Right forelimb (tissue), 1 donor: ENCODE measurements around the gene VWA3B.
"Not testable (repeated sequence)": the region's sequence is repeated elsewhere in the genome, so short reads cannot be mapped to it uniquely, and the experiment has no call there.

ENCODE experiments used
- DNase-seq: peaks from one replicate; pipeline ENCODE4 v3.0.0-alpha.2; 2018

The VWA3B gene

DNA sequence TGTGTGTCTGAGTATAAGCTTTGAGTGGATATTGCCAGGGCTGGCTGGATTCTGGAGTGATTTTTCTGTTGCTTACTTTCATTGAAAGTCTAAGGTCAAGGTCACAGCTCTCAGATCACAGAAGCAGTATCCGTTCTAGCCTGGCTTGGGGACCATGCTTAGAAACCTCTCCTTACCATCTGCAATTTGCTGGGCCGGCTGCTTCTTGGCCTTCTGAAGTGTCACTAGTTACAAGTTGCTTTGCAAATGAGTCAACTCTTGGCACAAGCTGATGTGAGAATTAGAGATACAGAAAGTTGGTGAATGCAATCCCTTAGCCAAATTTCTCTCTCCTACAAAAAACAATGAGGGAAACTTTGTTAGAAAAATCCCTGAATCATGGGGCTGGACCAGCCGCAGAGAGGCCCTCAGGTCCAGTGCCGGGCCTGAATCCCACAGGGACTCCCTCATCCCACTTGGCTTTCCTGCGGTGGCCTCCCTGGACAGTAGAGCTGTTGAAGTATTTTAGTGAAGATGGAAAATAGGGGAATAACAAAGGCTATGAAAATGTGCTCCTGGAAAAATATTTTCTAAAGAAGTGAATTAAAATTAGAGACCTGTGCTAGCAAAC lies 166.6 kb downstream of the VWA3B start:
- no peak for DNase-seq

DNA sequence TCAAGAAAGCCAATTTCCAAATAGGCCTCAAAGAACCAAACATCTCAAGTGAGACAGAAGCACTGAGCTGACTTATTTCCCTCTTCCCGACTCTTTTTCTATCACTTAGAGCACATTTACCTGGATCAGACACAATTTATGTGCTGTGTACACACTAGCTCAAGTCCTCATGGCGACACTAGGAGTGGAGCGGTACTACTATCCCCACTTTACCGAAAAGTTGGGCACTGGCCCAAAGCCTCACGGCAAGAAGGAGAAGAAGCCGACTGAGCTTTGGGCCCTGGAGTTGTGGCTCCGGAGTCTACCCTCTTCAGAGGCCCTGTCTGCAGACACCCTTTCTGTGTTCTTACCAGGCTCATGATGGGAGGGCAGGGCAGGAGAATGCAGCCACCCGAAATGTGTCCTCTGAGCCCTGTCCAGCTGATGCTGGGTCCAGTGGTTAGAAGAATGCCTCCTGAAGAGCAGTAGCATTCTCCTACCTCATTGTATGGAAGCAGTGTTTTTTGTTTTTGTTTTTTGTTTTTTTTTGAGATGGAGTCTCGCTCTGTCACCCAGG lies 167.6 kb downstream of the VWA3B start:
- DNase-seq = no peak

DNA sequence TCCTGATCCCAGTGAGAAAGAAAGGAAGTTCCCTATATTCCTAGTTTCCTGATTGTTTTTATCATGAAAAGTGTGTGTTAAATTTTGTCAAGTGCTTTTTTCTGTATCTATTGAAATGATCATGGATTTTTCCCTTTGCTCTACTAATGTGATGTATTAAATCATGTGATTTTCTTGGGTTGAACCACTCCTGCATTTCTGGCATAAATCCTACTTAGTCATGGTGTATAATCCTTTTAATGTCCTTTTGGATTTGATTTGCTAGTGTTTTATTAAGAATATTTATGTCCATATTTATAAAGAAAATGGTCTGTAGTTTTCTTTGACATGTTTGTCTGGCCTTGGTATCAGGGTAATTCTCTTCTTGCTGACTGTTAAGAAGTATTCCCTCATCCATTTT lies 171.9 kb downstream of the VWA3B start:
- no peak for DNase-seq

DNA sequence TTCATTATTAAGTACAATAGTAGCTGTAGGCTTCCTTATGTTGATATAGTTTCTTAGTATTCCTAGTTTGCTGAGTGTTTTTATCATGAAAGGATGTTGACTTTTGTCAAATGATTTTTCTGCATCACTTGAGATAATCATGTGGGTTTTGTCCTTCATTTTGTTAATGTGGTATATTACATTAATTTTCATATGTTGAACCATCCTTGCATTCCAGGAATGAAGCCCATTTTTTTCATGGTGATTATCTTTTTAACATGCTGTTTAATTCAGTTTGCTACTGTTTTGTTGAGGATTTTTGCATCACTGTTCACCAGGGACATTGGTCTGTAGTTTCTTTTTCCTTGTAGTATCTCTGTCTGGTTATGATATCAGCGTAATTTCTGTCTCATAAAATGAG lies 176.4 kb downstream of the VWA3B start:
- DNase-seq = no peak

DNA sequence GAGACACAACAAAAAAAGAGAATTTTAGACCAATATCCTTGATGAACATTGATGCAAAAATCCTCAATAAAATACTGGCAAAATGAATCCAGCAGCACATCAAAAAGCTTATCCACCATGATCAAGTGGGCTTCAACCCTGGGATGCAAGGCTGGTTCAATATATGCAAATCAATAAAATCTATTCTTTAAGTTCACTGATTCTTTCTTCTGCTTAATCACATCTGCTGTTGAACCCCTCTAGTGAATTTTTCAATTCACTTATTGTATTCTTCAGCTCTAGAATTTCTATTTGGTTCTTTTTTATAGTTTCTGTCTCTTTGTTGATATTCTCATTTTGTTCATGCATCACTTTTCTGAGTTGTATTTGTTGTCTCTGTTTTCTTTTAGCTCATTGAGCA lies 181.3 kb downstream of the VWA3B start:
- not testable (repeated sequence) for DNase-seq

DNA sequence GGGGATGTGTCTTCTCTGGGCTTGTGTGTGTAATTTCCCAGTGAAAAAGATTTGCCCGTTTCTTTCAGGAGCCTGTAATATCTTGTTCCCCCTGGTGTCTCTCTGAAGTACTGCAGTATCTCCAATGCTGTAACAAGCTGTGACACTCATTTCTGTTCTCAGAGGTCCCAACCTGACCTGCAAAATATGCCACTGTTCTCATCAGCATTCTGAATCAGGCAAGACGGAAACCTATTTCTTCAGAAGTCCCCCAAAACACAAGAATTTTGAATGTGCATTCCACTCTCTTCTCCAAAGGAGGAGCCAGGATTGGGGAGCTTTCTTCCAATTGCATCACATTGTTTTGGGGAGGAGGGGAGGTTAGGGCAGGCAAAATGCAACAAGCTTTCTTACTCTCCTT lies 182.3 kb downstream of the VWA3B start:
- DNase-seq = no peak

DNA sequence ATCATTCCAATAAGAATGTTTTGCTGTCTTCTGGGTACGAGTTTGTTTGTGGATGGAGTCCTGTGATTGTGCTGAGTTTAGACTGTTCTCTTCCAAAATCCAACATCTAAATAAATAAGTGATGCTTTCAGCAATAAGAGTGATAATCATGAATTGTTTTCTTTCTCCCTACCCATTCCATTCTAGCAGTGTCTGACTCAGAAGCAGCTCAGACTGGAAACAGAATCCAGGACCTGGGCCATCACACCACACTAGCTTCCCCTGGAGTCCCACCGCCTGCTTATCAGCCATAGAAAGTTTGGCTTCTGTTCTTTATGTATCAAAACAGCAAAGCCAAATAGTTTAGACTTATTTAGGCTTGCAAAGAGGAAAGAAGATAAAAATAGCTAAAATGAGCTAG lies 182.9 kb downstream of the VWA3B start:
- no peak for DNase-seq

DNA sequence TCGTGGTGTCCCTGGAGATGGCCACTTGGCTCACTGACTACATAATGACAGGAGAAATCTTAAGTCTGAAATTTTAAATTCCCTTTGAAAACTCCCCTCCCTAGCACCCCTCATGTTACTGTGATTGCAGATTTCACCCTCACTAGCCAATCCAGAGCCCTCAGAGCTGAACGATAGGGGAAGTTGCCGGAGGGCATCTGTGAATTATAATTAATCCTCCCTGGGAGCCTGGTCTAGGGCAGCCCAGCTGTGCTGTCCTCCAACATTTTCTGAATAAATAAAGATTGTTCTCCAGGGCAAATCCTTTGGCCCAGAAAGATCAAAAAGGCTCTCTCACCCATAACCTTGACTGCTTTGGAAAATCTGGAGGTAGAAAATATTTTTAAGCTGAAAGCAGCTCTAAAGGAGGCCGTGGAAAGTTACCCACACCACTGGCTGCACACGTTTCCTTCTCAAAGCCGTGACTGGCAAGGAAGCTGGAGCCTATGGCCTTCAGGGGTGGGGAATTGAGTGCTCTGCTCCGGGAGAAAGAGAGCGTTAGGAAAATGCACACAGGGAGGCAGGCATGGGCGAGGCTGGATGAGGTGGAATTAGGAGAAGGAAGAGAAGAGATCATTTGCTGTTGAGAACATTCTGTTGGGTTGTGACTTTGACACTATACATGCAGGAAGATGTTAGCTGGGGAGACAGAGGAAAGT lies 190.3 kb downstream of the VWA3B start:
- no peak for DNase-seq

DNA sequence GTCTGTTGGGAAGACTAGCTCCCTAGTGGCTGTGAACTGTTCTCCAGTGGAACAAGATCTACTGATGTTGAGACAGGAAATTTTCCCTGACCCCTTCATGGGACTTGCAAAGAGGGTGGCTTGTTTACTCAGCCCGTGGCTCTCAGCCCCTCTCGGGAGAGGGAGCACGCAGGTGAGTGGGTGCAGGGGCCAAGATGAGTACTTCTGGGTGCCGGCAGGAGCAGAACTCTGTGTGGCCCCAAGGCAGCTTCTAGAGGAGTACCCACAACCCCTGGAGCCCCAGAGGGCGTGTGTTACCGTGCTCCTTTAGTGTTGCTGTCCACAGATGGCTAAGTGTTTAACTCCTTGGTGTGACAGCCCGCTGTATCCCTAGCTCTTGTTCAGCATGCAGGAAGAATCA lies 191.1 kb downstream of the VWA3B start:
- DNase-seq = no peak

DNA sequence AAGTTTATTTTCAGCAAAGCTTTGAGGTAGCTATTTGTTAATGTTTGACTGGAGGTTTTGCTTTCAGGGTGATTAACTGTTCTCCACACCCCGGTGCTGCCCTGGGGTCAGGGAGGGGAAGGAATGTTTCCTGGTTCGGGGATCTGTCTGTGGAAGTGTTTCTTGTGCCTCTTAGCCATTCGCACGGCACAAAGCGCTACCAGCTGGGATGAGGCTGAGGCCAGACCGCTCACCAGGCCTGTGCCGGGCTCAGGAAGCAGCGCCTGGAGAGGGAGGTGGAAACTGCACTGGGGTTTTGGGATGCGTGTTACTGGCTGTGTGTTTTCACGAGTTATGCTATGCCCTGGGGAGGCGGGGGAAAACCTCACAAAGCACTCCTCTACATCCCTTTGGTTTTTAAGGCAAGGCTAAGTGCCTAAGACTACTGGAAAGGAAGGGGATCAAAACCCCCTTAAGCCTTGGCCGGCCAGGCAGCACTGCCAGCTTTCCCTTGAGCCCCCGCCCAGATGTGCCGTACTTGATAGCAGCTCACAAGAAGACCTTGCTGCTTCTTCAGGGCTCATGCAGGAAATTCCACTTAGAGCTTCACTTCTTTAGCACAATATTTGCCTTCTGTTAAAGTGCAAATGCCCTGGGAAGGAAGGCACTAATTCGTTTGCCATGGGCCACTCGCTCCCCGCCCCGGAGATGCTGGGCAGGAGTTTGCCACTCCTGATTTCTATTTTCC lies 193.6 kb downstream of the VWA3B start:
- no peak for DNase-seq

DNA sequence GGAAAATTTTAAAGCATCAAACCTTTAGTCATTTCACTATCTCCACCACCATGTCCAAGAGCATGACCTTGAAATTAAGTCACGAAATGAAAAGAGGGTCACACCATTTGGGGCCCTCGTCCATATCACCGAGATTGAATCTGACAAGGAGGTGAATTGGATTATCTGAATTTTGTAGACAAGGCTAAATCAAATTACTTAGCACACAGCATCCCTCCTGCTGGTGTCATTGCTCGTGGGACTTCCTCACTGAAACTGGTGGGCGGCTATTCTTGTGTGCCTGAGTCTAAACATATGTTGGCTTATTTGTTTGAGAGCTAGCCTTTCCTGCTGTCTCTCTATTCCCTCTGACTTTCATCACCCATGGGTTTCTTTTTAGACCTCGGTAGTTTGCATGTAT lies 194.6 kb downstream of the VWA3B start:
- no peak for DNase-seq

DNA sequence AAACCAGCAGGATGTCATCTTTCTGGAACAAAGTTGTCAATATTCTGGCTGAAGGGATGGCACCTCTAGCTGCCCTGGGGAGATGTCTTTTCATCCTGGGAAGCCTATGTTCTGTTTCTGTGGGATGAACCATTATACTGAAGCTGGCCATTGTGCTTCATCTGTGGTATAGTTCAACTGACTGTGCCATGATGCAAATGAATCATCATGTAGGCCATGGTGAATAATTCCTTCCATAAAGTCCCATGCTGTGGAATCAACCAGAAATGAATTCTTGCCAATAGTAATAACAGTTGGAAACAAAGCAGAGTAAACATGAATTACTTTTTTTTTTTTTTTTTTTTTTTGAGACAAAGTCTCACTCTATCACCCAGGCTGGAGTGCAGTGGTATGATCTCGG lies 195.1 kb downstream of the VWA3B start:
- DNase-seq = no peak

DNA sequence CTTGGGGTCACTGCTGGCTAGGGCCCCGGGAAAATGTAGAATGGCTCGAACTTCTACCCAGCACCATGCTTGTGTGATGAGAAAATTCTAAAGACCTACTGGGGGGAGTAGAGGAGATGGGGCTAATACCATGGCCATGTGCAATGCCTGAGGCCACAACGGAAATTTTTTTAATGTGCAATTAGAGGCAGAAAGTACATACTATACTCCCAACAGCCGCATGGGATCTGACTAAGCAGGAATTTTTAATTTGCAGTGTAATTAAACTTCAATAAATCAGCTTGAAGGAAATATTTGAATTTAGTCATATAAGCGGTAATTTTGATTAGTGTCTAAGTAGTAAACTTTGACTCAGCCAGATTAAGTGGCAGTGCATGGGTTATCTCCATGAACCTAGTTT lies 206.1 kb downstream of the VWA3B start:
- DNase-seq = no peak

DNA sequence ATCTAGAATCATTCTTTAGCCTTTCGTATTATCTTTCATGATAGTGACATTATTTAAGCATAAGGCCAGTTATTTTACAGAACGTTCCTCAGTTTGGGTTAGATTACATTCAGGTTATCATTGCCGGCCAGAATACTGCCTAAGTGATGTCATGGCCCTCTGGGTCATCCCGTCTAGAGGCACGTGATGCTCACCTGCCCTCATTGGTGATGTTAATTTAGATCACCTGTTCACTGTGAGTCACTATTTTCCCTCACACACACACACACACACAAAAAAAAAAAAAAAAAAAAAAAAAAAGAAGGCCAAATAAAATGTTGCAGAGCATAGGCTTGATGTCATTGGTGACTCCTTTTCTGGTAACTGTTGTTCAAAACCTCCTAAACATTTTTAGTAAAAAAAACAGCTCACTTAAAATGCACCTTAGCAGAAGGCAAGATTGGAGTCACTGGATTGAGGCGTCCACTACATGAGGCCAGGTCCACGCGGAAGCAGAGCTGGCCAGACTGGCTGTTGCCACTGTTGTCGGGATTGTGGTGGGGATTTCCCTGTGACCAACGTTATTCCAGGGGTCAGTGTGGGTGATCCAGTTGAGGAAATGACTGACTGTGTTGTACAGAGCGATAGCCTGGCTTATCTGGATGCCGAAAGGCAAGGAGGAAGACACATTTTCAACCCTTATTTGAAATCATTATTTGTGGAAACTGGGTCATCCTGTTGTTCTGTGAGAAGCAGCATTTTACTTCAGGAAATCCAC lies 207.1 kb downstream of the VWA3B start:
- no peak for DNase-seq

DNA sequence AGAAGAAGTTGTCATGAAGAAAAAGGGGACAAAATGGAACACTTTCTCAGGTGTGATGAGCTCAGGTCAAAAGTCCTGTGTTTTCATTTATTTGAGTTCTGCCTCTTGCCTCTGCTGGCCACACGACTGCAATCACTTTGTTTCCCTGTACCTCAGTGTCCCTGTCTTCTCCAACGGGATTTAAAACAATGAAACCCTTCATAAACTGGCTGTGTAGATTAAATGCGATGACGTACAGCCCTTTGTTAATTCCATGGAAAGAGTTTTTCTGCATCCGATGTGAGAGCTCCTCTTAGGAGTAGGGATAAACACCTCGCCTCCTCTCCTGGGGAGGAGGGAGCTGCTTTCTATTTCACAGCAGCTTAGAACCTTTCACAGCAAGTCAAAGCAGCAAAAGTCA lies 207.7 kb downstream of the VWA3B start:
- DNase-seq = no peak

DNA sequence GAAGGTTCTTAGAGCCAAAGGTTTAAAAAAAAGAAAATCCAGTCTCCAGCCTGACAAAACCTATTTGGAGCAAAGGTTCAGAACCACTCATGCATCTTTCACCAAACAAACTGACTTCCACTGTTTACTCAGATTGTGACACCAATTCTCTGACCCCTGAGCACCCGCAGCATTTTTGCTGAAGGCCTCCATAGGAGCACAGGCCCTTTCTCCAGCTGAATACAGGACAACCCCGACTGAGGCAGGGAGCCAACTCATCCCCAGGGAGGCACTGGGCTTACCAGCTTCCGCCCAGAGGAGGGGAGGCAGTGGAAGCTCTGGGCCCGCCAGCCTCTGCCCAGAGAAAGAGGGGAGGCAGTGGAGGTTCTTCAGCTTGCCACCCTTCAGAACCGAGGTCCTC lies 208.3 kb downstream of the VWA3B start:
- DNase-seq = no peak

DNA sequence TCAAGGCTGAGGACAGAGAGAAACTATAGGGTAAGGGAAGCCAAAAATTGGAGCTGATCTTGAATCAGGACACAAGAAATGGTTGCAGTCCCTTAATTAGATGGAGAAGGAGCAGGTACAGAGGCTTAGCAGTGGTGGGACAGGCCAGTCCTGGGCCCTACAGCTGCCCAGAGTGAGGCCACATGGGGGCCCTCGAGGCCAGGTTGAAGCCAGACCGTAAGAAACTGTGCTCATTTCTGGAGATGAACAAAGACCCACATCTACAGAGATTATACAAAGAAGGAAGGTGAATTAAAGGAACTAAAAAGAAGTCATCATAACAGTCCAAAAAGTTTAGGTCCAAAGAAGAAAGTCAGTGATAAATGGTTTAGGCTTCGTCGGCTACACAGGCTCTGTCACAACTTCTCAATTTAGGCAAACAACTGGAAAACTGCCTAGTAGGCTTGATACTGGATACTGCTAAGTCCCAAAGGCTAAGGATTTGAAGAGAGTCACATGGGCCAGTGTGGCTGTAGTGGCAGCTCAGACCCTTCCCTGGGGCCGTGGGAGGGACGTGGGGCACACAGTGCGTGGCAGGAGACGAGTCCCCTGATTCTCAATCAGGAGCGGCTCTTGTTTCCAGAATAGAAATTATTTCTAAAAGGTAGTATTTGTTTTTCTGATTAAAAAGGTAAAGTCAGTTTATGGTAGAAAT lies 208.9 kb downstream of the VWA3B start:
- DNase-seq = no peak

DNA sequence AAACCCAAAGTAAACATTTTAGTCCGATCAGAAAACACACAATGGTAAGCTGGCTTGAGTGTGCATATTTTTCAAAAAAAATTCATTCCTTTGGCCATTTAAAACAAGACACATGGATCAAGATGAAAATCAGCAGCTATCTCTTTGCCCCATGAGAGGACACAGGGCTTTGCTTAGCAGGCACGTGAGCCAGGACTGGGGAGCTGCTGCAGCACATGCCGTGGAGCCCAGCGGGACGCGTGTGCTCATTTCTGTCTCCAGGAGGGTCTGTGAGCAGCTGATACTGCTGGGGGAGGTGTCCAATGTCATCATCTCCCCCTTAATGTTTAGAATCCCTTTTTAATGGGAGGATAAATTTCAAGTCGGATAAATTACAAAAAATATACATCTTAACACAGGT lies 209.5 kb downstream of the VWA3B start:
- no peak for DNase-seq

DNA sequence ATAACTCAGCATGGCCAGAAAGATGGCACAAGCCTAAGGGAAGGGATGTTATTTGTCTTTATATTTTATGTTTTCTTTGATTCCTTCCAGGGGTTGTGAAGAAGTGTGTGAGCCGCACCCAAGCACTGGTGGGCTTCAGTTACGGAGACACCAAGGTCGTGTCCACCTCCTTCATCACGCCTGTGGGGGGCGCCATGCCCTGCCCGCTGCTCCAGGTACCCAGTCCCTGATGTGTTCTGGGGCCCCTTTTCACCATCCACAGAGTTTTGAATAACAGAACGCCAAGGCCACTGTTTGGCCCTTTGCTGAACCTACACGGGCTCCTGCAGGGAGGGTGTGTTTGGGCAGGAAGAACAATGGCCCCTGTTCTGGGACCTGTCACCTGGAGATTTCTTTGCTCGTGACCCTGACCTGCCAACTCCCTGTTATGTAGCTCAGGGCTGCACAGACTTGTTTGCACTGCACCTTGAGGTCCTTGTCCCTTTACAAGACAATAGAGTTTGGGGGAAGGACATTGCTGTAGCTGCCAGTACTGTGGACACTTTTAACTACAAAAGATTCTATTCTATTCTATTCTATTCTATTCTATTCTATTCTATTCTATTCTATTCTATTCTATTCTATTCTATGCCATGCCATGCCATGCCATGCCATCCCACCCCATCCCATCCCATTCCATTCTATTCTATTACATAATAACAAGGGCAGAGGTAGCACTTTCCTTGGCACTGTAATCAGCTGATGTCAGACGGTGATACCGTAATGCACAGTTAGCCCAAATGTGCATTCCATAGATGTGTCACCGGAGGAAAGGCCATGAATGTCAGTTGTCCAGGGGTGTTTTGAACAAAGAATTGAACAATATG lies 211.1 kb downstream of the VWA3B start:
- DNase-seq = no peak

DNA sequence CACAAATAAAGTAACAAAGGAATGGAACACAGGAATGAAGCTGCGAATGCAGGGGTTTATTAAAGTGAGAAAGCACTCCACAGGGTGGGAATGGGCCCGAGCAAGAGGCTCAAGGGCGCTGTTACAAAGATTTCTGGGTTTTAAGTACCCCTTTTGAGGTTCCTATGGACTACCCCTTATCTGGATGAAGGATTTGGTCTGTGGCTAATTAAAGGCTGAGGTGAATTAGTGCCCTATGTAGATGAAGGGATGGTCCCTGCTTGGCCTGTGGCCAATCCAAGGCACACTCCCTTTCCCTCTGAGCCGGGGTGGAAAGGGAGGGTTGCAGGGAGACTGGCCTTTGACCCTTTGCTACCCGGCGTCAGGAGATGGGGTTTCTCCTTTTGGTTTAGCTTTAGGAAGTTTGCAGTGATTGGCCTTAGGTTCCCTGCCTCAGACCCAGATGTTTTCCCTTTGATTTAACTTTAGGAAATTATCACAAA lies 211.8 kb downstream of the VWA3B start:
- no peak for DNase-seq

DNA sequence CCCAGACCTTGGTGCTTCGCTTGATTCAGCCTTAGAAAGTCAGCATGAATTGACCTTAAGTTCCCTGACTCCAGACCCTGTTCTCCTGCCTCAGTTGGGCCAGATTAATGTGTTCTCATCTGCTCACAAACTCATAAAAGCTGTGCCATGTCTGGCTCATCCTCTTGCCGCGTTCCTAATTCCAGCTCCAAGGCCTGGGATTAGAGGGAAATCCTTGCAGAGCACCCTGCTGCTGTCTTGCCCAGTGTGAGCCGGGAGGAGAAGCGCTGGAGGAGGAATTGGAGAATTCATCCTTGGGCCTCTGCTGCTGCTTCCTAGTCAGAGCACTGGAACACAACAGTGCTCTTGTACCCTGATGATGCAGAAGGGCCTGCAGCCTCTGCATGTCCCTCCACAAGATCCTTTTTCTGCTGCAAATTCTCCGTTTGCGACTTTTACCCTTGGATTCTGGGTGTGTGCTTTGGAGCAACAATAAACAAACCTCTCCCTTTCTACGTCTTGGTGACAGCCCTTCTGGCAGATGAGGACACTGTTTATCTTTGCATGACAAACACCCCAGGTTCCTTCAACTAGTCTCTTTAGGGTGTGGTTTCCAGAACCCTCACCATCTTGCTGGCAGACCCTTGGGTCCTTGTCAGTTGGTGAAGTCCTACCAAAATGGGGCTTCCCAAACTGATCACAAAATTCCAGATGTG lies 212.4 kb downstream of the VWA3B start:
- DNase-seq = no peak
